Smooth muscle cell (in vitro differentiated cells): ENCODE measurements around the gene DCAF6. TPM values are rescaled to one million over a fixed set of nuclear protein-coding genes. Genes with fewer than 3 reads are reported as not detected.

Experiments
- DNase-seq: peaks from one replicate; lab custom pipeline; 2025; ENCODE audit not compliant: unreplicated experiment; lab: John Stamatoyannopoulos, UW
- H2AFZ ChIP-seq: fragments of 200-600 bp; sonication (generic); 2 replicates; pipeline ENCODE4 v1.6.0; 2016; ENCODE audit warnings: antibody characterized with exemption, low read depth, mild to moderate bottlenecking
- H3F3A ChIP-seq: fragments of 200-600 bp; sonication (generic); 2 replicates; pipeline ENCODE4 v1.6.0; 2017; ENCODE audit warnings: antibody characterized with exemption, low read depth
- H3K27ac ChIP-seq: fragments of 200-600 bp; sonication (generic); 2 replicates; pipeline ENCODE4 v1.5.1; 2016; ENCODE audit warnings: low read depth, mild to moderate bottlenecking
- H3K27me3 ChIP-seq: fragments of 200-600 bp; sonication (generic); 2 replicates; pipeline ENCODE4 v1.6.1; 2016; ENCODE audit warnings: low read depth, mild to moderate bottlenecking
- H3K36me3 ChIP-seq: fragments of 200-600 bp; sonication (generic); 2 replicates; pipeline ENCODE4 v1.5.1; 2016; ENCODE audit warnings: low read depth
- H3K4me1 ChIP-seq: fragments of 200-600 bp; sonication (generic); 2 replicates; pipeline ENCODE4 v1.5.1; 2016; ENCODE audit warnings: low read depth
- H3K4me2 ChIP-seq: fragments of 200-600 bp; sonication (generic); 2 replicates; pipeline ENCODE4 v1.6.0; 2016; ENCODE audit warnings: mild to moderate bottlenecking
- H3K4me3 ChIP-seq: fragments of 200-600 bp; sonication (generic); 2 replicates; pipeline ENCODE4 v1.5.1; 2016; ENCODE audit warnings: mild to moderate bottlenecking
- H3K79me2 ChIP-seq: fragments of 200-600 bp; sonication (generic); 2 replicates; pipeline ENCODE4 v1.6.0; 2016; ENCODE audit warnings: low read depth, mild to moderate bottlenecking
- H3K9ac ChIP-seq: fragments of 200-600 bp; sonication (generic); 2 replicates; pipeline ENCODE4 v1.6.0; 2016; ENCODE audit warnings: low read depth
- H3K9me3 ChIP-seq: fragments of 200-600 bp; sonication (generic); replicated peaks from 2 replicates; pipeline ENCODE4 v1.5.1; 2016; ENCODE audit warnings: low read depth
- H4K20me1 ChIP-seq: fragments of 200-600 bp; sonication (generic); 2 replicates; pipeline ENCODE4 v1.6.0; 2016; ENCODE audit warnings: low read depth
- WGBS: methylation state at CpG from one replicate; pipeline ENCODE4 v1.1.7; 2016; ENCODE audit warnings: low lambda C conversion rate; 5-methylcytosine and 5-hydroxymethylcytosine counted together
- polyA plus RNA-seq: library from polyadenylated mRNA; unstranded; fragments of >200 nt; fragmentation: Nextera tagmentation; extraction: Ambion mirVana; gene quantifications from 2 replicates; pipeline ENCODE4 v1.2.1, GENCODE V29; 2016
- total RNA-seq: library from RNA; depleted of rRNA; stranded (reverse); fragments of >200 nt; gene quantifications from 2 replicates; pipeline ENCODE4 v1.2.3, GENCODE V29; 2014
- TF ChIP-seq, protein P1 (sequence below): fragments of 200-600 bp; sonication (generic); IDR thresholded peaks from 2 replicates; pipeline ENCODE4 v1.5.1; 2017; ENCODE audit warnings: borderline replicate concordance, mild to moderate bottlenecking, antibody characterized with exemption; ENCODE audit not compliant: insufficient read depth, poor library complexity, severe bottlenecking

The DCAF6 gene
- total and polyA plus RNA-seq, 2 experiments from 2014 or later, result 27.4 to 34.9 TPM

DNA sequence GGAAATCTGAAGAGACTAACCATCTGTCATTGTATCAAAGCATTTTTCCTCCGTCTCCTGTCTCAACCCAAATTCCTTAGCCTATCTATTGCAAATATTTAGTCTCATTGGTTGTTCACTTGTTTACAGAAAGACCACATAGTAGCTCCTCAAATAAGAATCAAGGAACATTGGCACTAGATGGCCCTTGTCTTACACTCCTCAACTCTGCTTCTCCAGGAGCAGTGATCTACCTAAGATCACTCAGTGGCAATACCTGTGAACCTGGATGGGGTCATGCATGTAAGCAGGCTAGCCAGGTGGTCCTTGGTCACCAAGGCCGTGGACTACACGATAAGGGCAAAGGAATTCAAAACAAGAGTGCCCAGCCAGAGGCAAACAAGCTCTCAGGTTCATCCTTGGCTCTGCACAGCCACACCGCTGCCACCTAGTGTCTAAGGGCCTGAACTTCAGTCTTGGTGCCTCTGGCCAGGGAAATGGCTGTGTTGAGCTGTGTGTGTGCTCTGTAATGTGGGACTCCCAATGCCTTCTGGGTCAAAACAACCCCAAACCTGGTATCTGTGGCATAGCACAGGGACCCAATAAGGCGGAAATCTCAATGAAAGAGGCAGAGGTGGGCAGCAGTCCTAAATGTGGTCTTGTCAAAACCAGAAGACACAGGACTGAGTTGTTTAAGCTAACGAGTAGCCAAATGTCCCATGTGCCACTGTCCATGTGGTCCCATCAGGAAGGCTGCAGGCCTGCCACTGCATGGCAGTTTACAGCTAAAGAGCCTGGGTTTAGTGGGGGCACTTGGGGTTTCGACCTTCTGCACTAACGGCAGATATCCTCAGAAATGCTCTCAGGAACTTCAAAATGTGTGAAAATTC is 145.8 kb downstream of the DCAF6 start:
- Histone ChIP-seq H3K27ac (peak overlapping the region; percentile 51), H3K4me3 (no peak overlapping the region), H3K9ac (peak overlapping the region; percentile 8), H3K9me3 (no peaks in the 10 kb centered on the region), H3K36me3 (no peaks in the 10 kb centered on the region), H4K20me1 (no peaks in the 10 kb centered on the region), H3K4me1 (no peaks in the 10 kb centered on the region), H3K4me2 (no peak overlapping the region), H3K79me2 (no peaks in the 10 kb centered on the region), H2AFZ (no peak overlapping the region), H3F3A (peaks cover 2% of the 10 kb centered on the region), H3K27me3 (no peaks in the 10 kb centered on the region)
- TF ChIP-seq, protein P1, sequence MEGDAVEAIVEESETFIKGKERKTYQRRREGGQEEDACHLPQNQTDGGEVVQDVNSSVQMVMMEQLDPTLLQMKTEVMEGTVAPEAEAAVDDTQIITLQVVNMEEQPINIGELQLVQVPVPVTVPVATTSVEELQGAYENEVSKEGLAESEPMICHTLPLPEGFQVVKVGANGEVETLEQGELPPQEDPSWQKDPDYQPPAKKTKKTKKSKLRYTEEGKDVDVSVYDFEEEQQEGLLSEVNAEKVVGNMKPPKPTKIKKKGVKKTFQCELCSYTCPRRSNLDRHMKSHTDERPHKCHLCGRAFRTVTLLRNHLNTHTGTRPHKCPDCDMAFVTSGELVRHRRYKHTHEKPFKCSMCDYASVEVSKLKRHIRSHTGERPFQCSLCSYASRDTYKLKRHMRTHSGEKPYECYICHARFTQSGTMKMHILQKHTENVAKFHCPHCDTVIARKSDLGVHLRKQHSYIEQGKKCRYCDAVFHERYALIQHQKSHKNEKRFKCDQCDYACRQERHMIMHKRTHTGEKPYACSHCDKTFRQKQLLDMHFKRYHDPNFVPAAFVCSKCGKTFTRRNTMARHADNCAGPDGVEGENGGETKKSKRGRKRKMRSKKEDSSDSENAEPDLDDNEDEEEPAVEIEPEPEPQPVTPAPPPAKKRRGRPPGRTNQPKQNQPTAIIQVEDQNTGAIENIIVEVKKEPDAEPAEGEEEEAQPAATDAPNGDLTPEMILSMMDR, result peak; percentile 73
- peak; percentile 24 for DNase-seq
- WGBS, result 49% methylated on average over 8 of the region's 8 CpGs

DNA sequence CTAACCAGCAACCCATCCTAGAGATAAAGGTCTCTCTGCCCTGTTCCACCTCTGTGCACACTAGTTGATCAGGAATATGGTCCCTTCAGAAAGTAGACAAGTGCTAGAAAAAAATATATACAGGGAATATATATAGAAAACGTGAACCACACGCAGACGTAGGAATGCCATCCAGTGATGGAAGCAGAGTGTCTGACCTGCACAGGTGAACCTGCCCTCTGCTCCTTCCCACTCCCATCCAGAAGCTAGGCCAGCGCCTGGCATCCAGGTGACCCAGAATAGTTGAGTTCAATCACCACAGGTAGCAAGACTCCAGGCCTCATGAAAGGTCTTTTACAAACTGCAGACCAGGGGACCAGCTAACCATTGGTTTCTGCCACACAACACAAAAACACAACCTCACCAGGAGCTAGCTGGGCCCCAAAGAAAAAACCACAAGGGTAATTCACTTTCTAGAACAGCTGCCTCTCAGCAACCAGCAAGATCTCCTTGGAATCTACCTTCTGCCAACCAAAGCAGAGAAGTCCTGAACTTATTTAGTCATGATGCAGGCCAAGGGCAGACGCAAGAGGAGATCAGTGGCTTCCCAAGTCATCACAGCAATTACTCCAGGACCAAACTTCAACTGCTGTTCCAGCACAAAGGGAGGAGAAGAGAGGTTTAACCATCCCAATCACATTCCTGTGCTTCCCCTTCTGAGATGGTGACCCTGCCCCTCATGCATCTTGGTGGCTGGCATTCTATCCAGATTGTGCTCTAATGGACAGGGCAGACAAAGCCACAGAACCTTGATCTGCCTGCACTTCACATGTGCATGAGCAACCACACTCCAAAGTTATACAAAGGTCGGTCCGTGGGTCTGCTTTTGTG is 147.2 kb downstream of the DCAF6 start:
- H3K27me3 ChIP-seq, result no peaks in the 10 kb centered on the region
- TF ChIP-seq, protein P1, result no peak
- DNase-seq, result no peak
- no peak overlapping the region for H2AFZ ChIP-seq
- H3K36me3 ChIP-seq, result no peaks in the 10 kb centered on the region
- H3K9me3 ChIP-seq, result no peaks in the 10 kb centered on the region
- no peak overlapping the region for H3K27ac ChIP-seq
- H3K79me2 ChIP-seq, result no peaks in the 10 kb centered on the region
- peaks cover 2% of the 10 kb centered on the region for H3F3A ChIP-seq
- no peak overlapping the region for H3K9ac ChIP-seq
- no peaks in the 10 kb centered on the region for H3K4me1 ChIP-seq
- H3K4me2 ChIP-seq, result no peak overlapping the region
- H4K20me1 ChIP-seq, result no peaks in the 10 kb centered on the region
- WGBS, result 90% methylated on average over 7 of the region's 7 CpGs
- no peak overlapping the region for H3K4me3 ChIP-seq

DNA sequence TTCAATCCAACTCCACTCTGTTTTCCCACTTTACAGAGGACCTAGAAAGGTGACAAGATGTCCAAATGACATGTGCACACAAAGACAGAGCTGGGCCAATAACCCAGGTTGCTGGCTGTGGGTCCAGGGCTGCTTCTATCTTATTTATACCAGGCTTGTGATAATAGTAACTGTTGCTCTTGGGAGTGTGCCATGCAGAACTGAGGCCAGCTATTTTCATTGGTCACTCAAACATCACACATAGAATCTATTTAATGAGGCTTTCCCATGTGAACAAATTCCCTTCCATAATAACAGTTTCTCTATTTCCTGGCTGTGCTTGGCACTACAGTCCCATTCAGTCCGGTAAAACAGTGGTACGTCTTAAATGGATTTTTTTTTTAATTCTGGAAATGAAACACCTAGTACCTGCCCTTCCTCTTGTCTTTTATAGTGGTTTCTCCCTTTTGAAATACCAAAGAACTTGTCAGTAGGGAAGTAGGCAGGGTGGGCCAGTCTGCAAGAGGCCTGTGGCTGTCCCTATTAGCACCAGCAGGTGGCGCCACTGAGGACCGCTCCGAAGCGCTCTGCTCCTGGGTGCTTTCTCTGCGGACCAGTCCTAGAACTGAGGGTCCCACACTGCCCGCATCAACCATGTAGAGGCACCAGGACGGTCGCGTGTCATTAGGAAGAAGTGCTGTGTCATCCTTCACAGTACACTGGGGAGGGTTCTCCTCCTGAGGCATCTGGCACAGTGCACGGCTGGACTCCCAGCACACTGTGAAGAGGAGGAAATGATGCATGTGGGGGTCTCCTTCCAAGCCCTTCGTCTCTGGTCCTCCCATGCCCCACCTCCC is 148.1 kb downstream of the DCAF6 start:
- H2AFZ ChIP-seq, result no peak overlapping the region
- H3K9me3 ChIP-seq, result no peaks in the 10 kb centered on the region
- H3K9ac ChIP-seq, result no peak overlapping the region
- H3K4me3 ChIP-seq, result no peak overlapping the region
- peaks cover 1% of the 10 kb centered on the region for H3F3A ChIP-seq
- no peaks in the 10 kb centered on the region for H3K4me1 ChIP-seq
- H4K20me1 ChIP-seq, result no peaks in the 10 kb centered on the region
- H3K27ac ChIP-seq, result no peak overlapping the region
- TF ChIP-seq, protein P1, result peak; percentile 92
- H3K4me2 ChIP-seq, result no peak overlapping the region
- no peaks in the 10 kb centered on the region for H3K79me2 ChIP-seq
- peak; percentile 9 for DNase-seq
- no peaks in the 10 kb centered on the region for H3K27me3 ChIP-seq
- no peaks in the 10 kb centered on the region for H3K36me3 ChIP-seq
- WGBS, result 45% methylated on average over 13 of the region's 13 CpGs
